Measurements from ENCODE around the gene SIGLEC6.

- TF ChIP-seq, protein P1, sequence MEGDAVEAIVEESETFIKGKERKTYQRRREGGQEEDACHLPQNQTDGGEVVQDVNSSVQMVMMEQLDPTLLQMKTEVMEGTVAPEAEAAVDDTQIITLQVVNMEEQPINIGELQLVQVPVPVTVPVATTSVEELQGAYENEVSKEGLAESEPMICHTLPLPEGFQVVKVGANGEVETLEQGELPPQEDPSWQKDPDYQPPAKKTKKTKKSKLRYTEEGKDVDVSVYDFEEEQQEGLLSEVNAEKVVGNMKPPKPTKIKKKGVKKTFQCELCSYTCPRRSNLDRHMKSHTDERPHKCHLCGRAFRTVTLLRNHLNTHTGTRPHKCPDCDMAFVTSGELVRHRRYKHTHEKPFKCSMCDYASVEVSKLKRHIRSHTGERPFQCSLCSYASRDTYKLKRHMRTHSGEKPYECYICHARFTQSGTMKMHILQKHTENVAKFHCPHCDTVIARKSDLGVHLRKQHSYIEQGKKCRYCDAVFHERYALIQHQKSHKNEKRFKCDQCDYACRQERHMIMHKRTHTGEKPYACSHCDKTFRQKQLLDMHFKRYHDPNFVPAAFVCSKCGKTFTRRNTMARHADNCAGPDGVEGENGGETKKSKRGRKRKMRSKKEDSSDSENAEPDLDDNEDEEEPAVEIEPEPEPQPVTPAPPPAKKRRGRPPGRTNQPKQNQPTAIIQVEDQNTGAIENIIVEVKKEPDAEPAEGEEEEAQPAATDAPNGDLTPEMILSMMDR (IDR thresholded peaks at IDR 0.05): no peak
- no peak for TF ChIP-seq ZFX (IDR thresholded peaks at IDR 0.05; ENCODE audit: borderline replicate concordance)
Observed at GRCh38 chr19:51490676-51491075, 40.8 kb downstream of the SIGLEC6 start.
